ENCODE data around the gene KLHL24.

KLHL24 gene

GRCh38 chr3:183613366-183614285 is 21.8 kb upstream of the KLHL24 start:
- Histone ChIP-seq H3K4me3 (ENCODE audit: low read depth, low read length) (no peak overlapping the region), H3K27ac (ENCODE audit: extremely low read depth, low read depth, low read length) (no peak overlapping the region), H3K4me1 (ENCODE audit: control insufficient read depth, insufficient read depth, low read length) (no peaks in the 10 kb centered on the region), H3K9me3 (ENCODE audit: control insufficient read depth, insufficient read depth, low read depth, low read length) (no peaks in the 10 kb centered on the region), H3K36me3 (ENCODE audit: control insufficient read depth in 2 of 2, insufficient read depth in 1 of 2, low read length in 2 of 2) (no peaks in the 10 kb centered on the region)
- ChIA-PET CTCF (interaction anchor here (0.6 to 0.7 kb wide), 2 partner anchors 36 to 118 kb away, joined by 3 read pairs; no protein-coding TSS in a partner anchor), POLR2A (no interaction called here)
- no peak for TF ChIP-seq REPIN1 (tag by site-specific recombination; IDR thresholded peaks at IDR 0.05; ENCODE audit: low read depth)
- TF ChIP-seq ZNF184 (tag by site-specific recombination; IDR thresholded peaks at IDR 0.05) = no peak
- TF ChIP-seq WT1 (tag by site-specific recombination; IDR thresholded peaks at IDR 0.05) = no peak
- TF ChIP-seq ZBTB26 (tag by site-specific recombination; optimal IDR thresholded peaks at IDR 0.05) = no peak
- no peak for TF ChIP-seq KLF1 (tag by site-specific recombination; IDR thresholded peaks at IDR 0.05)
- no peak for TF ChIP-seq ZNF175 (tag by site-specific recombination; IDR thresholded peaks at IDR 0.05)
- TF ChIP-seq ZNF350 (tag by site-specific recombination; IDR thresholded peaks at IDR 0.05) = no peak
- TF ChIP-seq ZBTB44 (tag by site-specific recombination; IDR thresholded peaks at IDR 0.05) = no peak
- no peak for TF ChIP-seq ZNF416 (tag by site-specific recombination; IDR thresholded peaks at IDR 0.05)
- no peak for TF ChIP-seq BCL11A (tag by site-specific recombination; IDR thresholded peaks at IDR 0.05; ENCODE audit: low read depth)
- TF ChIP-seq ZNF324 (tag by site-specific recombination; IDR thresholded peaks at IDR 0.05) = no peak
- TF ChIP-seq SP2 (tag by site-specific recombination; IDR thresholded peaks at IDR 0.05) = no peak
- TF ChIP-seq ZNF426 (tag by site-specific recombination; IDR thresholded peaks at IDR 0.05) = no peak

- ChIA-PET POLR2A (interaction anchor here (0.5 kb wide), 1 partner anchor 104 kb away, joined by 4 read pairs; no protein-coding TSS in a partner anchor), CTCF (no interaction called here)
- Histone ChIP-seq H3K36me3 (ENCODE audit: control insufficient read depth in 2 of 2, insufficient read depth in 1 of 2, low read length in 2 of 2) (no peaks in the 10 kb centered on the region), H3K9me3 (ENCODE audit: control insufficient read depth, insufficient read depth, low read depth, low read length) (no peaks in the 10 kb centered on the region), H3K4me3 (ENCODE audit: low read depth, low read length) (no peak overlapping the region), H3K27ac (ENCODE audit: extremely low read depth, low read depth, low read length) (no peak overlapping the region), H3K4me1 (ENCODE audit: control insufficient read depth, insufficient read depth, low read length) (no peaks in the 10 kb centered on the region)
- TF ChIP-seq GLI2 (tag by site-specific recombination; IDR thresholded peaks at IDR 0.05; ENCODE audit: borderline replicate concordance, low read depth) (no peak), ZNF549 (tag by site-specific recombination; IDR thresholded peaks at IDR 0.05) (no peak), RBAK (tag by site-specific recombination; IDR thresholded peaks at IDR 0.05) (no peak), KLF7 (tag by site-specific recombination; IDR thresholded peaks at IDR 0.05; ENCODE audit: borderline replicate concordance) (no peak), PBX3 (CRISPR knock-in tag; IDR thresholded peaks at IDR 0.05) (no peak), INSM2 (tag by site-specific recombination; IDR thresholded peaks at IDR 0.05) (no peak), ZNF704 (tag by site-specific recombination; IDR thresholded peaks at IDR 0.05) (no peak), ZNF670 (tag by site-specific recombination; IDR thresholded peaks at IDR 0.05; ENCODE audit: low read depth) (no peak), ZBTB21 (tag by site-specific recombination; IDR thresholded peaks at IDR 0.05) (no peak), HOXD13 (CRISPR knock-in tag; IDR thresholded peaks at IDR 0.05; ENCODE audit: borderline replicate concordance) (no peak), ZBTB20 (tag by site-specific recombination; IDR thresholded peaks at IDR 0.05) (no peak), ZNF214 (tag by site-specific recombination; IDR thresholded peaks at IDR 0.05; ENCODE audit: borderline replicate concordance) (no peak), ZNF692 (tag by site-specific recombination; IDR thresholded peaks at IDR 0.05) (no peak)
Measured at GRCh38 chr3:183618542-183618941, 16.9 kb upstream of the KLHL24 start.

Data from HEK293 (cell line).